Adipose tissue (tissue), 3 donors: Measurements from ENCODE around the gene UMAD1. TPM values are rescaled to one million over a fixed set of nuclear protein-coding genes. Genes with fewer than 3 reads are reported as not detected.

Experiments used
- H3K27ac ChIP-seq: one replicate; pipeline ENCODE4 v1.5.1; 2013; ENCODE audit warnings: low read depth, low read length
- WGBS, 3 donors: extraction: QIAGEN DNeasy Blood & Tissue Kit; methylation state at CpG; one replicate each; pipeline ENCODE4 v1.1.7; 2013; 5-methylcytosine and 5-hydroxymethylcytosine counted together
- polyA plus RNA-seq, 3 donors: library from polyadenylated mRNA; stranded (reverse); fragments of 200-250 nt; gene quantifications; one replicate each; pipeline ENCODE4 v1.2.3, GENCODE V29; 2013
- donor health status: healthy with polysubstance abuse.
- donor health status: Bipolar disorder and iron deficiency.
- donor health status: healthy.

Gene UMAD1
- polyA plus RNA-seq, 3 donors, result 10.2 to 17.9 (median 10.9) TPM

- no peak overlapping the region for H3K27ac ChIP-seq
Observed at GRCh38 chr7:7918736-7919448, 278.3 kb downstream of the UMAD1 start.

DNA sequence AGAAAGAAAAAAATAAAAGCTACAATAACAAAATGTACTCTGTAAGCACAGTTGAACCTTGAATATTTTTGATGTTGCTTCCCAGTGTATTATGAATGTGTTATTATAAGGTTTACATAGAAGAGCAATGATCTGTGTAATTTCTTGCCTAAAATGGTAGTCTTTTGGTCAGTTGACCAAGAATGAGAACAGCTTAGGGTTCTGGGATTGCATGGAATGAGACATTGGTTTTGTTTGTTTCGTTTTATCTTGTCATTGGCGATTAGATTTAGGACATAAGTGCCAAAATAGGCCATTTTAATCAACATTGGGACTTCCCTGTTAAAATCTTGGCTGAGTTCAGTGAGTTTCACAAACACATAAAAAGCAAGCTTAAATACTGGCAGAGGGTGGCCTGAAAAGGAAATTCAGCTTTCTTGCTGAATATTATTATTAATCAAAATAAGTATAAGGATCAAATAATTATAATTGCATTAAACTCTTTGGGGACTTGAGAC lies 278.9 kb downstream of the UMAD1 start:
- 53 to 81% (median 62%) methylated on average over 2 of the region's 2 CpGs for WGBS, 3 donors
- H3K27ac ChIP-seq, result no peak overlapping the region

DNA sequence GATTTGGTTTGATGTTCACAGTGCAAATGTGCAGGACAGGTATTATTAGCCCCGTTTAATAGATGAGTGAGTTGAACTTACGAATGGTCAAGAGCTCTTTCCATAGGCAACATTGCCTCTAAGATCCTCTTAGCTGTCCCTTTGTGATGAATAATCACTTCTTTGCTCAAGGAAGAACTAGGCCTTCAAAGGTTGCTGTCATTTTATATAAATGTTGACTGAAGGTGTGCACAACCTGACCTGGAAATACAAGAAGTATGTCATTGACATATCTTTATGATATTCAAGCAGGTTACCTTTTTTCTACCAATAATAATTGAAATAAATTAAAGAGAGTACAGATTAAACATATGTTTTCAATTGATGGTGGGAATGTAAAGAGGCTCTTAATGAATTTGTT lies 279.5 kb downstream of the UMAD1 start:
- no peak overlapping the region for H3K27ac ChIP-seq
- WGBS, 3 donors, result 49 to 71% (median 70%) methylated on average over 2 of the region's 2 CpGs

GRCh38 chr7:7920481-7920880 lies 279.9 kb downstream of the UMAD1 start:
- WGBS, 3 donors, result 35 to 91% (median 85%) methylated on average over 3 of the region's 3 CpGs
- H3K27ac ChIP-seq, result no peak overlapping the region

DNA sequence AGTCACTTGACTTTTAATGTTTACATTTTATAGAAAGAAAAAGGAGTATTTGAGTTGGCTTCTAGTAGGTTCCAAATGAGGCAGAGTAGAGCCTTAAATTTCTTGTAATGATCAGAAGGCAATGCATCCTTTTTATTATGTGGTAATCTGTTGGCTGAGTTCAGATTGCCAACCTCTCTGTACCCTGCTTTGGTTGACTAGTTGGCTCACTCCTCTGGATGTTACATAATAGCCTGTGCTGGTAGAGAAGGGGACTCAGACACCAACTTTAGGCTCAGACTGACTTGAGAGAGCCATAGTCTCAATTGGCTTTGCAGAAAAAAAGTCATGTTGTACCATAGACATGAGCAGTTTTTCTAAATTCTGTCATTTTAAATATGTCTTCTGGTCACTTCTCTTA lies 281.3 kb downstream of the UMAD1 start:
- no peak overlapping the region for H3K27ac ChIP-seq

GRCh38 chr7:7922684-7923385 lies 282.3 kb downstream of the UMAD1 start:
- 41 to 73% (median 64%) methylated on average over 7 of the region's 7 CpGs for WGBS, 3 donors
- H3K27ac ChIP-seq, result no peak overlapping the region

DNA sequence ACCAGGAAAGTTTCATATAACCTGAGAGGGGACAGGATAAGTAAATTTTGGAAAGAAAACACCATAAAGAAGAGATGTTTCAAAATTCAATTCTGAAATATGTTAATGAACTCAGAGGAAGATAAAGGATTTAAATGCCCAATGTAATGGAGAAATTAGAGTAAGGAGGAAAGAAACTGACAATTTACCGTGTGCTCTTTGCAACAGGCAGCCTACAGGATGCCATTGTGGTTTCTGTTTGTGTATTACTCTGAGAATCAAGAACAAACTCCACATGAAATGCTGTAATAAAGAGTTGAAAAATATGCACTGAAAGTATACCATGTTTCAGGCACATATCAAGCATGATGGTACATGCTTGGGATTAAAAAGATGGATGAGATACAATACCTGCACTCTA lies 283.3 kb downstream of the UMAD1 start:
- 44 to 75% (median 70%) methylated on average over 1 of the region's 1 CpG for WGBS, 3 donors
- no peak overlapping the region for H3K27ac ChIP-seq

DNA sequence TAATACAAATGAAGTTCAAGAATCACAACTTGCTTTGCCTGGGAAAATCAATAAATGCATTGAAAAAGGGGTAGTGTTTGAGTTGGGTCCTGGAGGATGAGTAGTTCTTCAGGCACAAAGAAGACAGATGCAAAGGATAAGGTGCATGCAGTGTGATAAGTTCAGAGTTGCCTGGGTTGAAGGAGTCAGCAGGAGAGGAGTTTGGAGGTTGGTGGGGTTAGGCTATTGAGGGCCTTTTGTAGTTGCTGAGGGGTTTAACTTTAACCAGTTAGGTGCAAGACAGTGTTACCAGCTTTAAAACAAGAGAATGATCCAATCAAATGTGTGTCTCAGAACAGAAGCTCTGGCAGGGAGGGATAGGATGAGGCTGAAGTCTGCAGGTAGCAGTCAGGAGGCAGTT lies 283.8 kb downstream of the UMAD1 start:
- H3K27ac ChIP-seq, result no peak overlapping the region

Other genes with a start within 250 kb of the UMAD1 start
- gene COL28A1, start 104.9 kb upstream of the UMAD1 start, polyA plus RNA-seq, result 1 to 10 TPM in 1 of 3 donors, under 1 TPM in 2; 0.51 to 3.0 (median 0.79) TPM
- 10 to 100 TPM; 12.6 to 15.1 (median 13.5) TPM for gene MIOS, start 73.9 kb upstream of the UMAD1 start, polyA plus RNA-seq
- gene RPA3, start 77.9 kb downstream of the UMAD1 start, polyA plus RNA-seq, result 10 to 100 TPM in 2 of 3 donors, 1 to 10 TPM in 1; 9.8 to 30.9 (median 19.6) TPM